Vagina (tissue), 2 donors: ENCODE data around the gene ANKS6. TPM values are rescaled to one million over a fixed set of nuclear protein-coding genes. Genes with fewer than 3 reads are reported as not detected.
A peak's percentile ranks its signal among the peaks of the same experiment; 100 is the strongest.

Experiments used
- DNase-seq, 2 donors: peaks; one replicate each; pipeline ENCODE4 v3.0.0-alpha.2; 2017; ENCODE audit errors: extremely low spot score in 2 of 2
- H3K27ac ChIP-seq: fragments of 200-600 bp; sonication (generic); one replicate; pipeline ENCODE4 v1.5.1; 2019
- H3K27me3 ChIP-seq: fragments of 200-600 bp; sonication (generic); one replicate; pipeline ENCODE4 v1.5.1; 2019
- H3K36me3 ChIP-seq, 2 donors: fragments of 200-600 bp; sonication (generic); one replicate each; pipeline ENCODE4 v1.5.1; 2017 to 2019
- H3K4me1 ChIP-seq: fragments of 200-600 bp; sonication (generic); one replicate; pipeline ENCODE4 v1.5.1; 2019
- H3K4me3 ChIP-seq, 2 donors: fragments of 200-600 bp; sonication (generic); 1 replicate in 1 of 2; 2 replicates in 1 of 2; pipeline ENCODE4 v1.5.1; 2016 to 2019
- H3K9me3 ChIP-seq: fragments of 200-600 bp; sonication (generic); one replicate; pipeline ENCODE4 v1.5.1; 2019
- POLR2A ChIP-seq, 2 donors: fragments of 450-650 bp; IDR thresholded peaks; one replicate each; pipeline ENCODE4 v1.6.1; 2017; ENCODE audit warnings: antibody characterized with exemption in 2 of 2, mild to moderate bottlenecking in 2 of 2, moderate library complexity in 2 of 2
- POLR2AphosphoS5 ChIP-seq, 2 donors: sonication (generic); formaldehyde crosslinking; IDR thresholded peaks; one replicate each; pipeline ENCODE4 v1.9.0; 2017; ENCODE audit warnings: antibody characterized with exemption in 2 of 2, mild to moderate bottlenecking in 2 of 2, low read depth in 1 of 2; ENCODE audit not compliant: insufficient read depth in 1 of 2
- intact Hi-C: fragments of 100-400 bp; cut with DNase I; formaldehyde crosslinking; loops from one replicate; pipeline ENCODE4 v1.15.1; 2023
- total RNA-seq: library from RNA; depleted of rRNA; stranded (reverse); fragments of >200 nt; gene quantifications from one replicate; pipeline ENCODE4 v1.2.3, GENCODE V29; 2016
- TF ChIP-seq, protein P1 (sequence below), 3 experiments: fragments of 450-650 bp in 2 of 3; fragments of 200-600 bp in 1 of 3; sonication (generic) in 1 of 3; IDR thresholded peaks; one replicate each; pipeline ENCODE4 v1.5.1; 2017 to 2019; ENCODE audit warnings: antibody characterized with exemption in 3 of 3, mild to moderate bottlenecking in 2 of 3, moderate library complexity in 2 of 3

ANKS6 gene
- total RNA-seq, 1 donor from 2014 or later, result 10.8 TPM

DNA sequence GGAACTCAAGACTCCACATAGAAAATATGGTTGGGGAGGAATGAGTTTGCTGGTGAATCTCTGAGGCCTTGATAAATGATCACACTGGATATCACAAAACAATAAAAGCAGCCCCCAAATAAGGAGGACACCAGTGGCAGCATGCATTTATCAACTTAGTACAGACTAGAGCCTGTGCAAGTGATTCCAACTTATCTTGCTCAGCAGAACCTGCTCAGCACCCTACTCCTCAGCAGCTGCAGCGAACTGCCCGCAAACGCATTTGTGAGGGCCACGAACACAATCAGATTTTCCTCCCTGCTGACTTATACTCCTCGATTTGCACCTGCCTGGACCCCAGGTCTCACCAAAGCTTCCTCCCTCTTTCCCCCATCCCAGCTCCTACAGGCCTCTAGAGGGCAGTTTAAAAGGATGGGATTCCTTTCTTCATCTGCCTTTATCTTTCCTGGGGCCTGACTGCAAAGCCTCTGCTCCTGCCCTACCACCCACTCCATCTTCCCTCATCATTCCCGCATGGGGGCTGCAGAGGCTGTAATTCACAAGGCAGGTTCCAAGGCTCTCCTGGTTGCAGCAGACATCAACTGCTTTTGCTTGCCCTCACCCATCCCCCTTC is 41.2 kb downstream of the ANKS6 start:
- no peaks in the 10 kb centered on the region for H3K4me1 ChIP-seq
- H3K9me3 ChIP-seq, result peaks cover 4% of the 10 kb centered on the region
- H3K27ac ChIP-seq, result no peak overlapping the region
- intact Hi-C loops, result no loop called here
- peaks cover 0 to 33% of the 10 kb centered on the region in 2 donors for H3K36me3 ChIP-seq
- no peak overlapping the region for H3K4me3 ChIP-seq
- H3K27me3 ChIP-seq, result no peaks in the 10 kb centered on the region
- TF ChIP-seq POLR2A (IDR thresholded peaks at IDR 0.05) (no peak), POLR2AphosphoS5 (IDR thresholded peaks at IDR 0.05; ENCODE audit: insufficient read depth in 1 of 2, low read depth in 1 of 2) (no peak)
- TF ChIP-seq, protein P1, sequence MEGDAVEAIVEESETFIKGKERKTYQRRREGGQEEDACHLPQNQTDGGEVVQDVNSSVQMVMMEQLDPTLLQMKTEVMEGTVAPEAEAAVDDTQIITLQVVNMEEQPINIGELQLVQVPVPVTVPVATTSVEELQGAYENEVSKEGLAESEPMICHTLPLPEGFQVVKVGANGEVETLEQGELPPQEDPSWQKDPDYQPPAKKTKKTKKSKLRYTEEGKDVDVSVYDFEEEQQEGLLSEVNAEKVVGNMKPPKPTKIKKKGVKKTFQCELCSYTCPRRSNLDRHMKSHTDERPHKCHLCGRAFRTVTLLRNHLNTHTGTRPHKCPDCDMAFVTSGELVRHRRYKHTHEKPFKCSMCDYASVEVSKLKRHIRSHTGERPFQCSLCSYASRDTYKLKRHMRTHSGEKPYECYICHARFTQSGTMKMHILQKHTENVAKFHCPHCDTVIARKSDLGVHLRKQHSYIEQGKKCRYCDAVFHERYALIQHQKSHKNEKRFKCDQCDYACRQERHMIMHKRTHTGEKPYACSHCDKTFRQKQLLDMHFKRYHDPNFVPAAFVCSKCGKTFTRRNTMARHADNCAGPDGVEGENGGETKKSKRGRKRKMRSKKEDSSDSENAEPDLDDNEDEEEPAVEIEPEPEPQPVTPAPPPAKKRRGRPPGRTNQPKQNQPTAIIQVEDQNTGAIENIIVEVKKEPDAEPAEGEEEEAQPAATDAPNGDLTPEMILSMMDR (IDR thresholded peaks at IDR 0.05), result no peak
- peak in 1 of 2 donors; percentile 52 for DNase-seq

DNA sequence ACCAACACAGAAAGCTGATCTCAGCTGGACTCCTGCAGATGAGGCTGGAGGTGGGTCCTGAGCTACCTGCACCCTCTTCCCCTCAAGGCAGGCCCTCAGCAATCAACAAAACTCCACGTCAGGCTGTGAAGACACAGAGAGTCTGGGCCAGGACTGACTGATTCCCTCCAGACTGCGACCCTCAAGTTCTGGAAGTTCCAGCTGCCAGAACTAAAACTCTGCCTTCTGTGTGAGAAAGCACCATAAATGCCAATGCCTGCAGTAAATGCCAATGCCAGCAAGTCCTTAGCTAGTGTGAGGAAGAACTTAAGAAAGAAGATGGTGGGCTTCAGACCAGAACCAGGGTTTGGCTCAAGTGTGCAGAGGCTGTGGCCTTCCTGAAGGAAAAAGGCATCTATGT is 45.1 kb downstream of the ANKS6 start:
- Histone ChIP-seq H3K27me3 (no peaks in the 10 kb centered on the region), H3K36me3 (peaks cover 0 to 22% of the 10 kb centered on the region in 2 donors), H3K9me3 (no peaks in the 10 kb centered on the region), H3K4me3 (no peak overlapping the region), H3K4me1 (no peaks in the 10 kb centered on the region), H3K27ac (no peak overlapping the region)
- TF ChIP-seq, protein P1 (IDR thresholded peaks at IDR 0.05), result no peak
- TF ChIP-seq POLR2A (IDR thresholded peaks at IDR 0.05) (no peak), POLR2AphosphoS5 (IDR thresholded peaks at IDR 0.05; ENCODE audit: insufficient read depth in 1 of 2, low read depth in 1 of 2) (no peak)
- intact Hi-C loops, result no loop called here
- DNase-seq, result peak; percentile 58 to 76

DNA sequence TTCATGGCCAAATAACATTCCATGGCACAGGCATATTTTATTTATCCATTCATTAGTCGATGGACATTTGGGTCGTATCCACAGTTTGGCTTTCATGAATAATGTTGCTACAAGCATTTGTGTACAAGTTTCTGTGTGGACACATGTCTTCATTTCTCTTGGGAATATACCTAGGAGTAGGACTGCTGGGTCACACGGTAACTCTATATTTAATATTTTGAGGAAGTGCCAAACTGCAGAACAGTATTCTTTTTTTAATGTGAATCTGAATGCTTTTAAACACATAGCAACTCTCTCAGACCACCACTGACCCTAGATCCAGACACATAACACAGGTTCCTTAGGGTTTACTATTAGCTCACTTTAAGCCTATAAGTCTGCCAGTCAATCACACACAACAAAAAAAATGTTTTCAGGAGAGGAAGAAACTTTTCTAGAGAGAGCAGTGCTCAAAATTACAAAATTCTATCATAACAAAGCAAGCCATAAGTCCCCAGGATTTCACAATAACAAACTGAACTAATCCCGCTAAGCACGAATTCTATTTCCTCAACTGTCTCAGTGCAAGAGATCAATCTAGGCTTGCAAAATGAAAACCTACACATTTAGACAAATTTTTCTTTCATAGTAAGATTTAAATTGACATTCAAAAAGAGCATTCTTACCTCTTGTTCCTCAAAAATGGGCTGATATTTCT is 45.8 kb downstream of the ANKS6 start:
- Histone ChIP-seq H3K9me3 (no peaks in the 10 kb centered on the region), H3K4me1 (no peaks in the 10 kb centered on the region), H3K36me3 (peaks cover 0 to 17% of the 10 kb centered on the region in 2 donors), H3K27me3 (no peaks in the 10 kb centered on the region), H3K27ac (no peak overlapping the region), H3K4me3 (no peak overlapping the region)
- intact Hi-C loops, result no loop called here
- DNase-seq, result no peak
- TF ChIP-seq POLR2AphosphoS5 (IDR thresholded peaks at IDR 0.05; ENCODE audit: insufficient read depth in 1 of 2, low read depth in 1 of 2), result no peak
- TF ChIP-seq, protein P1 (IDR thresholded peaks at IDR 0.05), result no peak
- TF ChIP-seq POLR2A (IDR thresholded peaks at IDR 0.05), result no peak

DNA sequence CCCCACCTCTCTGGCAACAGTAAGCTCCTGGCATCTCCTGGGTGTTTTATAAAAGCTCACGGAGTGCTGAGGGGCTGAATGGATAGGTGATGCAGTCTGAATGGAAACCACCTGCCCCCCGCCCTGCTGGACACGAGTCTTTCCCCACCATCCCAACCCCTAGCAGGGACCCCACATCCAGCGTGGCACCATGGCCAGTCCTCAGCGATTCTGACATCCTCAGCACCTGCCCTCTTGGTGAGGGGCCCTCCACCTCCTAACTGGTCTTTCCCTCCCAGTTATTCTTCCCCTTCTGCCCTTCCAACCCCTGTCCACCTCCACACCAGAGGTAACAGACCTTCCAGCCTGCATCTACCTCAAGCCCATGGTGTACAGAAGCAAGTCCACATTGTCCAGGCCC is 48.9 kb downstream of the ANKS6 start:
- Histone ChIP-seq H3K4me1 (no peaks in the 10 kb centered on the region), H3K27ac (no peak overlapping the region), H3K27me3 (no peaks in the 10 kb centered on the region), H3K4me3 (no peak overlapping the region), H3K9me3 (no peaks in the 10 kb centered on the region), H3K36me3 (peaks cover 0 to 11% of the 10 kb centered on the region in 2 donors)
- TF ChIP-seq, protein P1 (IDR thresholded peaks at IDR 0.05), result no peak
- TF ChIP-seq POLR2A (IDR thresholded peaks at IDR 0.05) (no peak), POLR2AphosphoS5 (IDR thresholded peaks at IDR 0.05; ENCODE audit: insufficient read depth in 1 of 2, low read depth in 1 of 2) (no peak)
- intact Hi-C loops, result no loop called here
- peak in 1 of 2 donors; percentile 82 for DNase-seq

DNA sequence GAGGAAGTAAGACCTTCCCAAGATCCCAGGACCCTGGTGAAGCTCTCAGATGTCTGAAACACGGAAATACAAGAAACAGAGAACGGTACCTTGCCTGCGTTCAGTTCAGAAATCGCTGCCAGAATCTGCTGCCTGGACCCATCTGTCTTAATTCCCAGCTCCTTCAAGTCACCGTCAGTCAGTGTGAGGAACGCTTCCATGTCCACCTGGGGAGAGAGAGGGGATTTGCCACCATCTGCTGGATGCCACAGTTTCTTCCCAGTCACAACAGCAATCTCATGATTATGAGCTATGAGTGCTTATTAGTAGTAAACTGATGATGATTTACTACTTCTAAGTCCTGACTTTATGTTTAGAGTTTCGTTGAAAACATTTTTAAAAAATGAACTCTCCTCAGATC is 50.9 kb downstream of the ANKS6 start:
- H3K36me3 ChIP-seq, result peaks cover 0 to 11% of the 10 kb centered on the region in 2 donors
- H3K27ac ChIP-seq, result no peak overlapping the region
- peak in 1 of 2 donors; percentile 31 for DNase-seq
- H3K4me3 ChIP-seq, result no peak overlapping the region
- no peaks in the 10 kb centered on the region for H3K9me3 ChIP-seq
- no peaks in the 10 kb centered on the region for H3K27me3 ChIP-seq
- TF ChIP-seq POLR2A (IDR thresholded peaks at IDR 0.05) (no peak), POLR2AphosphoS5 (IDR thresholded peaks at IDR 0.05; ENCODE audit: insufficient read depth in 1 of 2, low read depth in 1 of 2) (no peak)
- TF ChIP-seq, protein P1 (IDR thresholded peaks at IDR 0.05), result no peak
- H3K4me1 ChIP-seq, result no peaks in the 10 kb centered on the region
- intact Hi-C loops, result no loop called here
